Small intestine (tissue), 16 donors: ENCODE data around the gene IFI44. TPM values are rescaled to one million over a fixed set of nuclear protein-coding genes. Genes with fewer than 3 reads are reported as not detected.

Experiments used
- DNase-seq, 2 donors: peaks; one replicate each; pipeline versions ENCODE4 v3.0.0 to v3.0.0-alpha.2; 2013
- FAIRE-seq: peaks from 2 replicates; lab custom pipeline; 2012; peaks lifted over from hg19 to GRCh38; lab: Jason Lieb, UNC
- H3K27ac ChIP-seq, 3 donors: one replicate each; pipeline ENCODE4 v1.5.1; 2013; ENCODE audit warnings: low read length in 2 of 3, mild to moderate bottlenecking in 2 of 3, control low read depth in 1 of 3, inconsistent platforms in 1 of 3, low read depth in 1 of 3, moderate library complexity in 1 of 3
- H3K27me3 ChIP-seq, 3 donors: one replicate each; pipeline ENCODE4 v1.6.1; 2013; ENCODE audit warnings: low read length in 3 of 3, inconsistent platforms in 1 of 3; ENCODE audit not compliant: control insufficient read depth in 3 of 3, insufficient read depth in 3 of 3
- H3K36me3 ChIP-seq, 3 donors: one replicate each; pipeline ENCODE4 v1.6.1; 2013; ENCODE audit warnings: low read length in 3 of 3, inconsistent platforms in 1 of 3, low read depth in 1 of 3, mild to moderate bottlenecking in 1 of 3, moderate library complexity in 1 of 3; ENCODE audit not compliant: control insufficient read depth in 3 of 3, insufficient read depth in 2 of 3
- H3K4me1 ChIP-seq, 3 donors: one replicate each; pipeline ENCODE4 v1.6.1; 2013; ENCODE audit warnings: low read length in 2 of 3, inconsistent platforms in 1 of 3, low read depth in 1 of 3, mild to moderate bottlenecking in 1 of 3, moderate library complexity in 1 of 3; ENCODE audit not compliant: control insufficient read depth in 3 of 3, insufficient read depth in 2 of 3
- H3K4me3 ChIP-seq, 3 donors: one replicate each; pipeline ENCODE4 v1.5.1; 2013; ENCODE audit warnings: low read length in 3 of 3, control low read depth in 1 of 3, inconsistent platforms in 1 of 3, low read depth in 1 of 3, mild to moderate bottlenecking in 1 of 3, moderate library complexity in 1 of 3
- H3K9me3 ChIP-seq, 2 donors: one replicate each; pipeline ENCODE4 v1.6.1; 2013; ENCODE audit warnings: low read depth in 1 of 2, low read length in 1 of 2; ENCODE audit not compliant: control insufficient read depth in 2 of 2, insufficient read depth in 1 of 2
- WGBS, 3 donors: extraction: QIAGEN DNeasy Blood & Tissue Kit; methylation state at CpG; one replicate each; pipeline ENCODE4 v1.1.7; 2013; 5-methylcytosine and 5-hydroxymethylcytosine counted together
- long read RNA-seq, 10 donors: transcript quantifications; one replicate each; lab custom pipeline, GENCODE V29; 2026
- polyA plus RNA-seq, 4 donors: library from polyadenylated mRNA; stranded (reverse) in 3 of 4; unstranded in 1 of 4; fragments of 200-250 nt in 3 of 4; fragments of 120-200 nt in 1 of 4; gene quantifications; one replicate each; pipeline versions ENCODE4 v1.2.1 to v1.2.3, GENCODE V29; 2013
- donor health status: healthy with polysubstance abuse.
- donor health status: control.
- donor health status: control.
- donor health status: Bipolar disorder and iron deficiency.
- donor health status: healthy.

Gene IFI44
- polyA plus RNA-seq: 10 to 100 TPM in 2 of 4 donors, 1 to 10 TPM in 2; 4.9 to 29.0 (median 11.2) TPM
- long read RNA-seq, donor 1: 0 reads
- long read RNA-seq, donor 2: 0 reads
- long read RNA-seq, donor 3, partial matches to known transcripts: 9 of 10 reads
- long read RNA-seq, donor 3, other reads (novel, unspliced or antisense): 0 of 10 reads
- long read RNA-seq, donor 4: 0 reads
- long read RNA-seq, donor 5: 0 reads
- long read RNA-seq, donor 6, partial matches to known transcripts: 5 of 5 reads
- long read RNA-seq, donor 6, other reads (novel, unspliced or antisense): 0 of 5 reads
- long read RNA-seq, donor 7: 0 reads
- long read RNA-seq, donor 8, partial matches to known transcripts: 0 of 1 reads
- long read RNA-seq, donor 8, other reads (novel, unspliced or antisense): 0 of 1 reads
- long read RNA-seq, donor 9: 0 reads
- long read RNA-seq, donor 10, partial matches to known transcripts: 6 of 8 reads
- long read RNA-seq, donor 10, other reads (novel, unspliced or antisense): 0 of 8 reads

- FAIRE-seq: peak; percentile 70
Observed at GRCh38 chr1:78649628-78650027, at the start of gene IFI44. IFI44 (plus strand) TSS chr1:78649831; CDS start chr1:78650196, 365 bp downstream.

GRCh38 chr1:78601068-78601467 lies 48.6 kb upstream of the IFI44 start:
- no peak for FAIRE-seq

More at GRCh38 chr1:78649628-78650027, at the start of gene IFI44:
- Histone ChIP-seq H3K36me3 (no peaks in the 10 kb centered on the region), H3K27me3 (no peaks in the 10 kb centered on the region), H3K9me3 (peaks cover 0 to 8% of the 10 kb centered on the region in 2 donors), H3K4me3 (peak within 1 kb of the TSS; percentile 2 to 43 (median 22)), H3K4me1 (no peaks in the 10 kb centered on the region), H3K27ac (peak within 1 kb of the TSS in 1 of 3 donors; percentile 91)
- DNase-seq: peak; percentile 75 to 92

GRCh38 chr1:78603206-78603605 lies 46.4 kb upstream of the IFI44 start:
- Histone ChIP-seq H3K36me3 (no peaks in the 10 kb centered on the region), H3K4me3 (no peak overlapping the region), H3K9me3 (no peaks in the 10 kb centered on the region), H3K27ac (no peak overlapping the region), H3K4me1 (no peaks in the 10 kb centered on the region), H3K27me3 (no peaks in the 10 kb centered on the region)
- no peak for FAIRE-seq
- DNase-seq: no peak
- WGBS, 3 donors: 89 to 95% (median 90%) methylated on average over 1 of the region's 1 CpG

More at GRCh38 chr1:78601068-78601467, 48.6 kb upstream of the IFI44 start:
- no peaks in the 10 kb centered on the region for H3K36me3 ChIP-seq
- 11 to 33% (median 14%) methylated on average over 1 of the region's 1 CpG for WGBS, 3 donors
- no peak for DNase-seq
- H3K4me1 ChIP-seq: no peaks in the 10 kb centered on the region
- H3K27me3 ChIP-seq: no peaks in the 10 kb centered on the region
- no peak overlapping the region for H3K4me3 ChIP-seq
- H3K27ac ChIP-seq: no peak overlapping the region
- H3K9me3 ChIP-seq: no peaks in the 10 kb centered on the region

GRCh38 chr1:78604643-78605042 lies 45.0 kb upstream of the IFI44 start:
- H3K4me1 ChIP-seq: no peaks in the 10 kb centered on the region
- DNase-seq (no peak), FAIRE-seq (no peak)
- H3K4me3 ChIP-seq: no peak overlapping the region
- H3K36me3 ChIP-seq: no peaks in the 10 kb centered on the region
- 64 to 81% (median 76%) methylated on average over 5 of the region's 5 CpGs for WGBS, 3 donors
- H3K27me3 ChIP-seq: no peaks in the 10 kb centered on the region
- H3K27ac ChIP-seq: no peak overlapping the region
- no peaks in the 10 kb centered on the region for H3K9me3 ChIP-seq

GRCh38 chr1:78606274-78606673 lies 43.4 kb upstream of the IFI44 start:
- Histone ChIP-seq H3K9me3 (no peaks in the 10 kb centered on the region), H3K4me1 (no peaks in the 10 kb centered on the region), H3K36me3 (no peaks in the 10 kb centered on the region), H3K27me3 (no peaks in the 10 kb centered on the region), H3K4me3 (no peak overlapping the region), H3K27ac (no peak overlapping the region)
- WGBS, 3 donors: 61 to 86% (median 79%) methylated on average over 2 of the region's 2 CpGs
- DNase-seq: no peak
- no peak for FAIRE-seq

GRCh38 chr1:78607334-78607927 lies 42.2 kb upstream of the IFI44 start:
- H3K27ac ChIP-seq: no peak overlapping the region
- H3K4me3 ChIP-seq: no peak overlapping the region
- no peaks in the 10 kb centered on the region for H3K4me1 ChIP-seq
- H3K9me3 ChIP-seq: no peaks in the 10 kb centered on the region
- no peaks in the 10 kb centered on the region for H3K27me3 ChIP-seq
- DNase-seq (peak in 1 of 2 donors; percentile 13), FAIRE-seq (no peak)
- WGBS, 3 donors: 87 to 92% (median 92%) methylated on average over 5 of the region's 5 CpGs
- no peaks in the 10 kb centered on the region for H3K36me3 ChIP-seq

- FAIRE-seq (no peak), DNase-seq (peak; percentile 10 to 17)
- WGBS, 3 donors: 46 to 59% (median 50%) methylated on average over 4 of the region's 4 CpGs
Observed at GRCh38 chr1:78607944-78608343, 41.7 kb upstream of the IFI44 start.

GRCh38 chr1:78617615-78618026 lies 32.0 kb upstream of the IFI44 start:
- Histone ChIP-seq H3K4me3 (no peak overlapping the region), H3K27ac (peak overlapping the region in 1 of 3 donors; percentile 31), H3K27me3 (no peaks in the 10 kb centered on the region), H3K36me3 (no peaks in the 10 kb centered on the region), H3K9me3 (no peaks in the 10 kb centered on the region), H3K4me1 (peaks cover 0 to 6% (median 0%) of the 10 kb centered on the region in 3 donors)
- DNase-seq (peak; percentile 82 to 88), FAIRE-seq (no peak)
- 34 to 41% (median 39%) methylated on average over 7 of the region's 7 CpGs for WGBS, 3 donors

More at GRCh38 chr1:78607944-78608343, 41.7 kb upstream of the IFI44 start:
- Histone ChIP-seq H3K27ac (no peak overlapping the region), H3K9me3 (no peaks in the 10 kb centered on the region), H3K4me3 (no peak overlapping the region), H3K36me3 (no peaks in the 10 kb centered on the region), H3K27me3 (no peaks in the 10 kb centered on the region), H3K4me1 (no peaks in the 10 kb centered on the region)
